ENCODE data around the gene WDFY4.

GRCh38 chr10:48897441-48897790 is 212.7 kb downstream of the WDFY4 start:
- TF ChIP-seq CTCF (IDR thresholded peaks at IDR 0.05), result no peak
- TF ChIP-seq POLR2AphosphoS5 (IDR thresholded peaks at IDR 0.05), result no peak
- TF ChIP-seq EP300 (IDR thresholded peaks at IDR 0.05), result no peak
